ENCODE measurements around the gene MANF.

The MANF gene

GRCh38 chr3:51436998-51437639, 52.0 kb downstream of the MANF start:
- no peak for DNase-seq
